ENCODE data around the gene MPZL1.

The MPZL1 gene

GRCh38 chr1:167751676-167752075 lies 29.9 kb downstream of the MPZL1 start:
- no peak for DNase-seq (ENCODE audit: low read depth)

GRCh38 chr1:167752219-167752985 lies 30.6 kb downstream of the MPZL1 start:
- no peak for DNase-seq (ENCODE audit: low read depth)

- DNase-seq (ENCODE audit: low read depth), result no peak
Observed at GRCh38 chr1:167755654-167756053, 33.9 kb downstream of the MPZL1 start.

- DNase-seq (ENCODE audit: low read depth), result no peak
Observed at GRCh38 chr1:167756730-167757405, 35.1 kb downstream of the MPZL1 start.

- no peak for DNase-seq (ENCODE audit: low read depth)
Observed at GRCh38 chr1:167757433-167758309, 35.9 kb downstream of the MPZL1 start.

GRCh38 chr1:167761400-167761799 lies 39.6 kb downstream of the MPZL1 start:
- no peak for DNase-seq (ENCODE audit: low read depth)

- no peak for DNase-seq (ENCODE audit: low read depth)
Observed at GRCh38 chr1:167762061-167762746, 40.4 kb downstream of the MPZL1 start.

GRCh38 chr1:167763525-167764220 lies 41.9 kb downstream of the MPZL1 start:
- no peak for DNase-seq (ENCODE audit: low read depth)

- DNase-seq (ENCODE audit: low read depth), result no peak
Observed at GRCh38 chr1:167764458-167765330, 42.9 kb downstream of the MPZL1 start.

- DNase-seq (ENCODE audit: low read depth), result no peak
Observed at GRCh38 chr1:167765496-167765895, 43.7 kb downstream of the MPZL1 start.

- no peak for DNase-seq (ENCODE audit: low read depth)
Observed at GRCh38 chr1:167766538-167766937, 44.8 kb downstream of the MPZL1 start.

GRCh38 chr1:167767761-167768160 lies 46.0 kb downstream of the MPZL1 start:
- no peak for DNase-seq (ENCODE audit: low read depth)

- DNase-seq (ENCODE audit: low read depth), result no peak
Observed at GRCh38 chr1:167770127-167770526, 48.3 kb downstream of the MPZL1 start.

GRCh38 chr1:167772436-167772835 lies 50.7 kb downstream of the MPZL1 start:
- no peak for DNase-seq (ENCODE audit: low read depth)

- DNase-seq (ENCODE audit: low read depth), result no peak
Observed at GRCh38 chr1:167773516-167773915, 51.7 kb downstream of the MPZL1 start.

GRCh38 chr1:167774710-167775109 lies 52.9 kb downstream of the MPZL1 start:
- DNase-seq (ENCODE audit: low read depth), result no peak

- DNase-seq (ENCODE audit: low read depth), result no peak
Observed at GRCh38 chr1:167775178-167775577, 53.4 kb downstream of the MPZL1 start.

- no peak for DNase-seq (ENCODE audit: low read depth)
Observed at GRCh38 chr1:167776151-167776550, 54.4 kb downstream of the MPZL1 start.

GRCh38 chr1:167776616-167777268 lies 55.0 kb downstream of the MPZL1 start:
- no peak for DNase-seq (ENCODE audit: low read depth)

GRCh38 chr1:167777269-167777650 lies 55.5 kb downstream of the MPZL1 start:
- no peak for DNase-seq (ENCODE audit: low read depth)
